SU-DHL-6 (cell line): Measurements from ENCODE around the gene MROH8.

Source experiments
- CTCF ChIP-seq: fragments of 200-600 bp; sonication (generic); IDR thresholded peaks from one replicate; pipeline ENCODE4 v1.5.1; 2017; ENCODE audit warnings: antibody characterized with exemption, mild to moderate bottlenecking, low read length, moderate library complexity; ENCODE audit not compliant: insufficient read depth, poor library complexity, severe bottlenecking
- EZH2phosphoT487 ChIP-seq: fragments of 200-600 bp; sonication (generic), shearing (Covaris generic); conservative IDR thresholded peaks from 2 replicates; pipeline ENCODE4 v1.6.1; 2018; ENCODE audit warnings: mild to moderate bottlenecking, antibody characterized with exemption, low read length, moderate library complexity, mixed read lengths

- TF ChIP-seq CTCF (no peak), EZH2phosphoT487 (no peak)
Measured at GRCh38 chr20:37072293-37073196, 106.8 kb downstream of the MROH8 start.
